Epithelial cell of proximal tubule (primary cell): ENCODE results near the gene RAB24. TPM values are rescaled to one million over a fixed set of nuclear protein-coding genes. Genes with fewer than 3 reads are reported as not detected.

ENCODE experiments used
- DNase-seq: peaks from one replicate; pipeline ENCODE4 v3.0.0-alpha.2; 2011; ENCODE audit warnings: low read depth
- H3K4me3 ChIP-seq: 2 replicates; pipeline ENCODE4 v1.5.1; 2011; ENCODE audit warnings: low read depth, mild to moderate bottlenecking, low read length
- total RNA-seq: library from RNA; depleted of rRNA; stranded (reverse); fragments of >200 nt; gene quantifications from 2 replicates; pipeline ENCODE4 v1.2.3, GENCODE V29; 2015
- TF ChIP-seq, protein P1 (sequence below): conservative IDR thresholded peaks from 2 replicates; pipeline ENCODE4 v1.5.1; 2012; ENCODE audit warnings: low read depth, mild to moderate bottlenecking, low read length

The RAB24 gene
- total RNA-seq, 1 donor from 2014 or later, result 22.4 TPM

DNA sequence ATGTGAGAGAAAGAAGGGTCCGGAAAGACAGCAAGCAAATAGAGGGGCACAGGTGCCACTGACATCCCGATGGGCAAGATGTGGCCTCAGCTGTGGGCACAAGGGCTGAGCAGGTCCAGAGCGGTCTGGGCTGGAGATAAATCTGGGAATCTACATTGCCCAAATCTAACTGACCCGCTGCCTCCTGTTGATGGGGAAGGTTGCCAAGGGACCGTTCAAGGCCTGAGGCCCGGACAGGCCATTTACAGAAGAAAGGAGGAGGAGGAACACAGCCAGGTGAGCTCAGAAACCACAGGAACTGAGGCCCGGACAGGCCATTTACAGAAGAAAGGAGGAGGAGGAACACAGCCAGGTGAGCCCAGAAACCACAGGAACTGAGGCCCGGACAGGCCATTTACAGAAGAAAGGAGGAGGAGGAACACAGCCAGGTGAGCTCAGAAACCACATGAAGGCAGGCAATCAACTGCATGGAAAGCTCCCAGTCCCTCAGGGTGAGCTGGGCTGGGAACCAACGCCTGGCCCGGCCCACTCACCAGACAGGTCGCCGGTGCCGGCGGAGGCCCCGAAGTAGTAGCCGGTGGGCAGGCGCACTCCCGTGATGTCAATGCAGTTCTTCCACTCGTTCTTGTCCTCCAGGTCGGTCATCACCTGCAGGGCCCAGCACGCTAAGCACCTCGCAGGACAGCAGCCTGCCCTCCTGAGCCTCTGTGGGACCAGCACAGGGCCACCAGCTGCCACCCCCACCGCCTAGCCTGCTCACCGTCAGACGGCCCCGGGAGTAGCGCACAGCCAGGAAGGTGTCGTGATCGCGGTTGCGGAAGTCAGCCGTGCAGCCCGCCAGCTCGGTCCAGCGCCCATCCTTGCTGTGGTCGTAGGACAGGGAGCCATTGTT, 33.3 kb upstream of the RAB24 start:
- no peak for DNase-seq

DNA sequence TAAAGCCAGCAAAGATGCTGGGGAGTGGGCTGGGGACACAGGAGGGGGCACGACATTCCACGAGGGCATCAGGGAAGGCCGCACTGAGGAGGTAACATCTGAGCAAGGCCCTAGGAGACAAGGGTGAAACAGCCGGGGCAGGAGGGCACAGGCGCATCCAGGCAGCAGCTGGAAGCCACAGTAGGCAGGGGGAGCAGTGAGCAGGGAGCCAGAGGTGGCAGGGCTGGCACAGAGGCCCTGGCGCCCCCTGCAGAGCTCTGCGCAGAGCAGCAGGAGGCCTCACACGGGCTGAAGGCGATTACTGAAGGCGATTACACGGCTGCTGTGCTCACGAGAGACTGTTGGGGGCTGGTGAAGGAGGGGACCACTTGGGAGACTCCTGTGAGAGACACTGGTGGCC, 32.6 kb upstream of the RAB24 start:
- H3K4me3 ChIP-seq, result no peak overlapping the region
- DNase-seq, result no peak
- TF ChIP-seq, protein P1, sequence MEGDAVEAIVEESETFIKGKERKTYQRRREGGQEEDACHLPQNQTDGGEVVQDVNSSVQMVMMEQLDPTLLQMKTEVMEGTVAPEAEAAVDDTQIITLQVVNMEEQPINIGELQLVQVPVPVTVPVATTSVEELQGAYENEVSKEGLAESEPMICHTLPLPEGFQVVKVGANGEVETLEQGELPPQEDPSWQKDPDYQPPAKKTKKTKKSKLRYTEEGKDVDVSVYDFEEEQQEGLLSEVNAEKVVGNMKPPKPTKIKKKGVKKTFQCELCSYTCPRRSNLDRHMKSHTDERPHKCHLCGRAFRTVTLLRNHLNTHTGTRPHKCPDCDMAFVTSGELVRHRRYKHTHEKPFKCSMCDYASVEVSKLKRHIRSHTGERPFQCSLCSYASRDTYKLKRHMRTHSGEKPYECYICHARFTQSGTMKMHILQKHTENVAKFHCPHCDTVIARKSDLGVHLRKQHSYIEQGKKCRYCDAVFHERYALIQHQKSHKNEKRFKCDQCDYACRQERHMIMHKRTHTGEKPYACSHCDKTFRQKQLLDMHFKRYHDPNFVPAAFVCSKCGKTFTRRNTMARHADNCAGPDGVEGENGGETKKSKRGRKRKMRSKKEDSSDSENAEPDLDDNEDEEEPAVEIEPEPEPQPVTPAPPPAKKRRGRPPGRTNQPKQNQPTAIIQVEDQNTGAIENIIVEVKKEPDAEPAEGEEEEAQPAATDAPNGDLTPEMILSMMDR, result peak; percentile 71

More for the DNA sequence above, 33.3 kb upstream of the RAB24 start:
- TF ChIP-seq, protein P1, result no peak
- no peak overlapping the region for H3K4me3 ChIP-seq

DNA sequence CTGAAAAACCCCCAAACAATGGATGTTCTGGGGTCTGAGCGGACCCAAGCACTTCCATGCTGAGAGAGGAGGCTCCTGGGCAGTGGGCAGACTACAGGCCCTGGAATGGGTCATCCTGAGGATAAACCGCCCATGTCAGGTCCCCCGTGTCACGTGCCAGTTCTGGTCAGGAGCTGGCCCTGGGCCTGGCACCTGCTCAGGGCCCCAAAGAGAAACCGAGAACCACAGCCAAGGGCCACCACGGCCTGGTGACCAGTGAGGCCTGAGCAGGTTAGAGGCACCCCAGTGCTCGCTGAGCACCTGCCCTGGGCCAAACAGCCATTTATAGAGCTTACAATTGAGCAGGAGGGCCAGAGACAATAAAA, 32.2 kb upstream of the RAB24 start:
- no peak overlapping the region for H3K4me3 ChIP-seq
- DNase-seq, result no peak
- TF ChIP-seq, protein P1, result no peak

DNA sequence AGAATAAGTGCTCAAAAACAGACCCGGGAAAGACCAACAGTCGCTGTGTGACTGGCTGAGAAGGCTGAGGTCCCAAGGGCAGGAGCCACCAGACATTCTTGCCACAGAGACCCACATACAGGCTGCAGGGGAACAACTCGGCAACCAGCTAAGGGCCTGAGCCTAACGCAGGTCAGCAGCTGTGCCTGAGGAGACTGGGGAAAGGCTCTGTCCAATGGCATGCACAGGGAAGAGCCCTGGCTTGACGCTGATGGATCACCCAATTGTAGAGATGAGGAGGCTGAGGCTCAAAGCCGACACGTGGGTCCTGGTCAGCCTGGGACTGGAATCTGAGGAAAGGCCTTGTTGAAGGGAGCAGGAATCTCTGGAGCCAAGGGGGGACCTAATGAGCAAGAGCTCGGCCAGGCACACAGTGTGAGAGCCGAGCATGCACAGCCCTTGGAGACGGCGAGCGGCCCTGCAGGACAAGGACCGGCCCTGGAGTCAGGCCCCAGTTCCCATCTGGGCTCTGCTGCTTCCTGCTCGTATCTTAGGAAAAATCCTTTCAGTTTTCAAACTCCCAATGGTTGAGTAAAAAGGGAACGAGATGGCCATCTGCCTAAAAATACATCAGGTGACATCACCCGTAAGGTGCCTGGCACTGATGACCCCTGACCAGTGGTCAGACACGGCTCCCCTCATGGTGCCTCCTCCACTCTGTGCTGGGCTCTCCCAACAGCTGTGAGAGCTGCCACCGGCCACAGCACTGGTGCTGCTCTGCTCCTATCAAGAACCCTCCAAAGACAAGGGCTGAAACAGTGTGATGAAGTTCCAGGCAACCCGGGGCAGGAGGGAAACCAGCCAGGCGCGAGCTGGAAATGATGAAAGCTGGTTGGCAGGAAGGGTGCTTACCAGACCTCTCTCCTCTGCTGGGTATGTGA, 31.5 kb upstream of the RAB24 start:
- no peak overlapping the region for H3K4me3 ChIP-seq
- DNase-seq, result no peak
- TF ChIP-seq, protein P1, result no peak

DNA sequence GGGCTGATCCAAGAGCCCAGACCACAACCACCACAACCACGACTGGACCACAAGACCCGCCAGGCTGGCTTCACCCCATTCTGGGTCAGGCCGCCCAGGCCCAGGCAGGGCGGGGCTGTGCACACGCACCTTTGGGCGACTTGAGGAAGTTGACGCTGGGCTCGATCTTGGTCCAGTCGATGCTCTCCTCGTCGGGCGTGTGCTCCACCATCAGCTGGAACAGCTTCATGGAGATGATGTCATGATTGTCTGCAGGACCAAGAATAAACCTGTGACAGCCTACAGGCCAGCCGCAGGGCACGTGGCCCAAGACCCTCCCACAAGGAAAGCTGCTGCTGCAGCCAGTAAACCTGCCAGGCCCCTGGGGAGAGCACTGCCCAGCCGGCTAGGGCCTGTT, 30.6 kb upstream of the RAB24 start:
- DNase-seq, result no peak
- H3K4me3 ChIP-seq, result no peak overlapping the region
- TF ChIP-seq, protein P1, result no peak

DNA sequence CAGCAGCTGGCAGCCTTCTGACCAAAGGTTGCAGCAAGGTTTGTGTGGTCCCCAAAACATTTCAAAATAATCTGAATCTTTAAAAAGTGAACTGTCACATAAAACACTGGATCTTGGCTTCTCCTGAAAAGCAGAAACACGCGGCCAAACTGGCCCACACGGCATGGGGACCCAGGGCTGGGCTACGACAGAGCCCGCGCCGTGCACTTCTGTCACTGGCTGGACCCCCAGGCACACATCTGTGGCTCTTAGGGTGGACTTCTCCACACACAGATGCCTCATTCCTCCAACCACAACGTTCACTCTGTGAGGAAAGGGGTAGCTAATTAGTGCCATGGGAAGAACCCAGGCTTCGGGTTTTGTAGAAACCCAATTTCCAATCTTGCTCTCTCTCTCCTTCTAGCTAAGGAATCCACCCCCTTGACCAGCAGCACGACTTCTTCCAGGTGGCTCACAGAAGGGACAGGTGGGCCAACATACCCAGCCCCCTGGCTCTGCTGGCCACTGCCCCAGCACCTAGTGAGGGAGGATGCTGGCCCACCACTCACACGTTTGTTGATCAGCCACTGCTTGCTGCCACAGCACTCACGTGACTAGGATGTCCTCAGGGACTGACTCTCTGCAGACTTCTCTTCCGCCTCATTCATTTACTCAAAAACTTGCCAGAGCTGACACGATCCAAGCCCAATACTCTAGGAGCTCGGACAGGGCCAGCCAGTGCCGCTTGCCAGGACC, 30.1 kb upstream of the RAB24 start:
- H3K4me3 ChIP-seq, result no peak overlapping the region
- DNase-seq, result no peak
- TF ChIP-seq, protein P1, result no peak
